Activated CD4-positive, alpha-beta T cell treated with anti-CD3 and anti-CD28 coated beads, Interleukin-2, amount 10 ng/mL, durations not matched to agents 7 days and 5 days (primary cell): Measurements from ENCODE around the gene SERP1. TPM values are rescaled to one million over a fixed set of nuclear protein-coding genes. Genes with fewer than 3 reads are reported as not detected.

Source experiments
- CTCF ChIA-PET: fragments of 350-600 bp; sonication (Branson Sonifier 250); formaldehyde crosslinking; loops from one replicate; lab custom pipeline; 2021; ENCODE audit warnings: antibody characterized with exemption; lab: Charles Lee
- POLR2A ChIA-PET: fragments of 350-600 bp; sonication (Branson Sonifier 250); formaldehyde crosslinking; loops from one replicate; lab custom pipeline; 2021; ENCODE audit warnings: antibody characterized with exemption; lab: Charles Lee
- DNase-seq: peaks from one replicate; pipeline ENCODE4 v3.0.0-alpha.2; 2020
- H3K27ac Mint-ChIP-seq: one replicate; pipeline ENCODE4 v1.8.0; 2021; ENCODE audit warnings: mild to moderate bottlenecking, moderate library complexity, mixed read lengths
- H3K27me3 Mint-ChIP-seq: one replicate; pipeline ENCODE4 v1.8.0; 2021; ENCODE audit warnings: mixed read lengths
- H3K36me3 Mint-ChIP-seq: one replicate; pipeline ENCODE4 v1.8.0; 2021; ENCODE audit warnings: low read depth, mixed read lengths
- H3K4me1 Mint-ChIP-seq: one replicate; pipeline ENCODE4 v1.8.0; 2021; ENCODE audit warnings: mixed read lengths
- H3K4me3 Mint-ChIP-seq: one replicate; pipeline ENCODE4 v1.8.0; 2021; ENCODE audit warnings: mild to moderate bottlenecking, moderate library complexity, mixed read lengths
- H3K9me3 Mint-ChIP-seq: one replicate; pipeline ENCODE4 v1.8.0; 2021; ENCODE audit warnings: mixed read lengths
- total RNA-seq, 2 experiments: library from RNA; stranded (reverse); gene quantifications; one replicate each; pipeline ENCODE4 v1.2.3, GENCODE V29; 2021

Gene SERP1
- 10 to 100 TPM; 79.9 to 83.5 TPM for total RNA-seq

GRCh38 chr3:150546226-150547044 lies at the start of gene SERP1, which contains the start of gene EIF2A:
SERP1 (minus strand) TSS chr3:150546496; CDS start chr3:150546135, 361 bp downstream.
EIF2A (plus strand) TSS chr3:150546787; CDS start chr3:150546803, 16 bp downstream.
- POLR2A ChIA-PET = interaction anchor here (1.3 kb wide), 1 partner anchor 56 kb away, joined by 5 read pairs; the partner anchor contains the start of gene SELENOT

GRCh38 chr3:150594150-150594549 lies 47.9 kb upstream of the SERP1 start:
- H3K27ac Mint-ChIP-seq = no peak overlapping the region
- POLR2A ChIA-PET = interaction anchor here (1.4 kb wide), 1 partner anchor 9 kb away, joined by 5 read pairs; the partner anchor contains the start of gene SELENOT

More at GRCh38 chr3:150546226-150547044, at the start of gene SERP1, which contains the start of gene EIF2A:
- Mint-ChIP-seq H3K36me3 (peaks cover 50% of the 10 kb centered on the region), H3K9me3 (no peaks in the 10 kb centered on the region), H3K4me3 (peak within 1 kb of the TSS; percentile 90), H3K27ac (peak within 1 kb of the TSS; percentile 95), H3K27me3 (no peaks in the 10 kb centered on the region), H3K4me1 (peaks cover 61% of the 10 kb centered on the region)
- peak; percentile 99 for DNase-seq
- CTCF ChIA-PET = interaction anchor here (0.6 to 1.3 kb wide), 5 partner anchors 9 to 227 kb away, joined by 3 to 4 read pairs (median 3); partner anchors contain the start of gene SIAH2

GRCh38 chr3:150589759-150590158 lies 43.5 kb upstream of the SERP1 start:
- DNase-seq = no peak
- ChIA-PET POLR2A (no interaction called here), CTCF (interaction anchor here (1.4 to 2.4 kb wide), 2 partner anchors 9 to 14 kb away, joined by 4 to 6 read pairs; partner anchors contain the start of gene SELENOT)
- peaks cover 21% of the 10 kb centered on the region for H3K36me3 Mint-ChIP-seq
- no peaks in the 10 kb centered on the region for H3K9me3 Mint-ChIP-seq
- peaks cover 12% of the 10 kb centered on the region for H3K4me1 Mint-ChIP-seq
- H3K4me3 Mint-ChIP-seq = no peak overlapping the region
- no peaks in the 10 kb centered on the region for H3K27me3 Mint-ChIP-seq
- H3K27ac Mint-ChIP-seq = peak overlapping the region; percentile 26

More at GRCh38 chr3:150594150-150594549, 47.9 kb upstream of the SERP1 start:
- no peak overlapping the region for H3K4me3 Mint-ChIP-seq
- no peak for DNase-seq
- no peaks in the 10 kb centered on the region for H3K27me3 Mint-ChIP-seq
- H3K36me3 Mint-ChIP-seq = no peaks in the 10 kb centered on the region
- CTCF ChIA-PET = interaction anchor here (0.8 to 2.7 kb wide), 5 partner anchors 9 to 194 kb away, joined by 3 to 7 read pairs (median 4); partner anchors contain the start of gene SELENOT
- peaks cover 7% of the 10 kb centered on the region for H3K4me1 Mint-ChIP-seq
- H3K9me3 Mint-ChIP-seq = no peaks in the 10 kb centered on the region

GRCh38 chr3:150588027-150588830 lies 41.9 kb upstream of the SERP1 start:
- CTCF ChIA-PET = interaction anchor here (2.4 kb wide), 1 partner anchor 15 kb away, joined by 6 read pairs; the partner anchor contains the start of gene SELENOT
- no peaks in the 10 kb centered on the region for H3K27me3 Mint-ChIP-seq
- peaks cover 14% of the 10 kb centered on the region for H3K4me1 Mint-ChIP-seq
- H3K36me3 Mint-ChIP-seq = peaks cover 31% of the 10 kb centered on the region
- POLR2A ChIA-PET = interaction anchor here (0.7 kb wide), 1 partner anchor 150 kb away, joined by 3 read pairs; no protein-coding TSS in a partner anchor
- no peak for DNase-seq
- H3K9me3 Mint-ChIP-seq = no peaks in the 10 kb centered on the region
- peak overlapping the region; percentile 60 for H3K27ac Mint-ChIP-seq
- no peak overlapping the region for H3K4me3 Mint-ChIP-seq

GRCh38 chr3:150583028-150583427 lies 36.7 kb upstream of the SERP1 start:
- no peak overlapping the region for H3K4me3 Mint-ChIP-seq
- H3K9me3 Mint-ChIP-seq = no peaks in the 10 kb centered on the region
- no peak for DNase-seq
- CTCF ChIA-PET = interaction anchor here (0.6 to 1.5 kb wide), 3 partner anchors 13 to 112 kb away, joined by 3 read pairs; no protein-coding TSS in a partner anchor
- H3K36me3 Mint-ChIP-seq = peaks cover 55% of the 10 kb centered on the region
- POLR2A ChIA-PET = interaction anchor here (0.6 kb wide), 1 partner anchor 175 kb away, joined by 5 read pairs; no protein-coding TSS in a partner anchor
- peaks cover 15% of the 10 kb centered on the region for H3K4me1 Mint-ChIP-seq
- peak overlapping the region; percentile 60 for H3K27ac Mint-ChIP-seq
- H3K27me3 Mint-ChIP-seq = no peaks in the 10 kb centered on the region

GRCh38 chr3:150582620-150583019 lies 36.3 kb upstream of the SERP1 start:
- Mint-ChIP-seq H3K4me1 (peaks cover 18% of the 10 kb centered on the region), H3K4me3 (no peak overlapping the region), H3K9me3 (no peaks in the 10 kb centered on the region), H3K27ac (peak overlapping the region; percentile 60), H3K36me3 (peaks cover 59% of the 10 kb centered on the region), H3K27me3 (no peaks in the 10 kb centered on the region)
- POLR2A ChIA-PET = no interaction called here
- no peak for DNase-seq
- CTCF ChIA-PET = interaction anchor here (0.6 to 1.5 kb wide), 3 partner anchors 13 to 113 kb away, joined by 3 read pairs; no protein-coding TSS in a partner anchor

- POLR2A ChIA-PET = no interaction called here
- Mint-ChIP-seq H3K36me3 (peaks cover 67% of the 10 kb centered on the region), H3K27me3 (no peaks in the 10 kb centered on the region), H3K4me3 (no peak overlapping the region), H3K4me1 (peaks cover 21% of the 10 kb centered on the region), H3K27ac (no peak overlapping the region), H3K9me3 (no peaks in the 10 kb centered on the region)
- DNase-seq = no peak
- CTCF ChIA-PET = no interaction called here
Observed at GRCh38 chr3:150581174-150581573, 34.9 kb upstream of the SERP1 start.

GRCh38 chr3:150577855-150578254 lies 31.6 kb upstream of the SERP1 start:
- no peaks in the 10 kb centered on the region for H3K27me3 Mint-ChIP-seq
- no peaks in the 10 kb centered on the region for H3K9me3 Mint-ChIP-seq
- no peak for DNase-seq
- peaks cover 22% of the 10 kb centered on the region for H3K4me1 Mint-ChIP-seq
- ChIA-PET CTCF (interaction anchor here (0.7 to 1.2 kb wide), 2 partner anchors 21 to 30 kb away, joined by 3 read pairs; no protein-coding TSS in a partner anchor), POLR2A (no interaction called here)
- H3K27ac Mint-ChIP-seq = no peak overlapping the region
- H3K4me3 Mint-ChIP-seq = no peak overlapping the region
- peaks cover 54% of the 10 kb centered on the region for H3K36me3 Mint-ChIP-seq

GRCh38 chr3:150567328-150567727 lies 21.0 kb upstream of the SERP1 start:
- Mint-ChIP-seq H3K4me1 (no peaks in the 10 kb centered on the region), H3K27ac (no peak overlapping the region), H3K9me3 (no peaks in the 10 kb centered on the region), H3K27me3 (no peaks in the 10 kb centered on the region), H3K4me3 (no peak overlapping the region), H3K36me3 (peaks cover 44% of the 10 kb centered on the region)
- DNase-seq = no peak
- ChIA-PET POLR2A (no interaction called here), CTCF (no interaction called here)

- H3K4me3 Mint-ChIP-seq = no peak overlapping the region
- peaks cover 1% of the 10 kb centered on the region for H3K4me1 Mint-ChIP-seq
- no peak overlapping the region for H3K27ac Mint-ChIP-seq
- DNase-seq = no peak
- POLR2A ChIA-PET = no interaction called here
- no peaks in the 10 kb centered on the region for H3K27me3 Mint-ChIP-seq
- CTCF ChIA-PET = interaction anchor here (1.3 to 1.4 kb wide), 2 partner anchors 9 to 176 kb away, joined by 3 read pairs; no protein-coding TSS in a partner anchor
- no peaks in the 10 kb centered on the region for H3K9me3 Mint-ChIP-seq
- peaks cover 38% of the 10 kb centered on the region for H3K36me3 Mint-ChIP-seq
Observed at GRCh38 chr3:150564243-150564642, 17.9 kb upstream of the SERP1 start.

- H3K27ac Mint-ChIP-seq = no peak overlapping the region
- CTCF ChIA-PET = no interaction called here
- POLR2A ChIA-PET = no interaction called here
- H3K9me3 Mint-ChIP-seq = no peaks in the 10 kb centered on the region
- H3K4me3 Mint-ChIP-seq = no peak overlapping the region
- peaks cover 18% of the 10 kb centered on the region for H3K4me1 Mint-ChIP-seq
- H3K36me3 Mint-ChIP-seq = peaks cover 46% of the 10 kb centered on the region
- no peak for DNase-seq
- H3K27me3 Mint-ChIP-seq = no peaks in the 10 kb centered on the region
Observed at GRCh38 chr3:150557725-150558124, 11.4 kb upstream of the SERP1 start.

- peaks cover 22% of the 10 kb centered on the region for H3K4me1 Mint-ChIP-seq
- no peaks in the 10 kb centered on the region for H3K27me3 Mint-ChIP-seq
- no peak for DNase-seq
- no peak overlapping the region for H3K27ac Mint-ChIP-seq
- no peak overlapping the region for H3K4me3 Mint-ChIP-seq
- POLR2A ChIA-PET = no interaction called here
- no peaks in the 10 kb centered on the region for H3K9me3 Mint-ChIP-seq
- H3K36me3 Mint-ChIP-seq = peaks cover 48% of the 10 kb centered on the region
- CTCF ChIA-PET = no interaction called here
Observed at GRCh38 chr3:150556792-150557191, 10.5 kb upstream of the SERP1 start.
